CD8-positive, alpha-beta memory T cell (primary cell): ENCODE results near the gene BAZ1B. TPM values are rescaled to one million over a fixed set of nuclear protein-coding genes. Genes with fewer than 3 reads are reported as not detected.

Experiments
- CTCF ChIA-PET: fragments of 350-600 bp; sonication (Branson Sonifier 250); formaldehyde crosslinking; loops from one replicate; lab custom pipeline; 2021; ENCODE audit warnings: antibody characterized with exemption; lab: Charles Lee
- POLR2A ChIA-PET: fragments of 350-600 bp; sonication (Branson Sonifier 250); formaldehyde crosslinking; loops from one replicate; lab custom pipeline; 2021; ENCODE audit warnings: antibody characterized with exemption; lab: Charles Lee
- DNase-seq, 5 donors: peaks; one replicate each; pipeline versions ENCODE4 v3.0.0 to v3.0.0-alpha.2; 2020 to 2022; ENCODE audit warnings: mixed read lengths in 1 of 5
- H3K27ac ChIP-seq: one replicate; pipeline ENCODE4 v1.7.0; 2013; ENCODE audit warnings: low read depth, mild to moderate bottlenecking, low read length, moderate library complexity
- H3K27me3 ChIP-seq: 2 replicates; pipeline ENCODE4 v1.7.0; 2013; ENCODE audit warnings: low read length, mild to moderate bottlenecking; ENCODE audit not compliant: insufficient read depth, poor library complexity, severe bottlenecking
- H3K36me3 ChIP-seq: 2 replicates; pipeline ENCODE4 v1.7.0; 2013; ENCODE audit warnings: mild to moderate bottlenecking, low read length, moderate library complexity; ENCODE audit not compliant: insufficient read depth
- H3K4me1 ChIP-seq: 2 replicates; pipeline ENCODE4 v1.7.0; 2013; ENCODE audit warnings: mild to moderate bottlenecking, low read length, moderate library complexity; ENCODE audit not compliant: insufficient read depth
- H3K4me3 ChIP-seq: 2 replicates; pipeline ENCODE4 v1.7.0; 2013; ENCODE audit warnings: mild to moderate bottlenecking, low read length
- H3K9me3 ChIP-seq: 2 replicates; pipeline ENCODE4 v1.7.0; 2013; ENCODE audit warnings: mild to moderate bottlenecking, low read length
- H3K27ac Mint-ChIP-seq, 8 donors: one replicate each; pipeline ENCODE4 v1.8.0; 2020 to 2021; ENCODE audit warnings: mixed read lengths in 8 of 8, mild to moderate bottlenecking in 6 of 8, inconsistent platforms in 3 of 8, moderate library complexity in 3 of 8
- H3K27me3 Mint-ChIP-seq, 2 donors: one replicate each; pipeline ENCODE4 v1.8.0; 2020 to 2021; ENCODE audit warnings: mixed read lengths in 2 of 2, mild to moderate bottlenecking in 1 of 2, moderate library complexity in 1 of 2
- H3K36me3 Mint-ChIP-seq, 3 donors: one replicate each; pipeline ENCODE4 v1.8.0; 2020 to 2021; ENCODE audit warnings: mixed read lengths in 3 of 3, inconsistent platforms in 1 of 3, mild to moderate bottlenecking in 1 of 3
- H3K4me1 Mint-ChIP-seq, 3 donors: one replicate each; pipeline ENCODE4 v1.8.0; 2020 to 2021; ENCODE audit warnings: mixed read lengths in 3 of 3, inconsistent platforms in 1 of 3, mild to moderate bottlenecking in 1 of 3
- H3K4me3 Mint-ChIP-seq, 7 donors: one replicate each; pipeline ENCODE4 v1.8.0; 2020 to 2021; ENCODE audit warnings: mixed read lengths in 7 of 7, mild to moderate bottlenecking in 6 of 7, moderate library complexity in 4 of 7, inconsistent platforms in 2 of 7
- H3K9me3 Mint-ChIP-seq, 5 donors: one replicate each; pipeline ENCODE4 v1.8.0; 2020 to 2022; ENCODE audit warnings: mixed read lengths in 5 of 5, mild to moderate bottlenecking in 3 of 5, moderate library complexity in 2 of 5, inconsistent platforms in 1 of 5
- polyA plus RNA-seq: library from polyadenylated mRNA; unstranded; fragments of 300-500 nt; fragmentation: Illumina TruSeq; gene quantifications from one replicate; pipeline ENCODE4 v1.2.3, GENCODE V29; 2021
- total RNA-seq, 2 experiments: library from RNA; stranded (reverse); gene quantifications; one replicate each; pipeline ENCODE4 v1.2.3, GENCODE V29; 2021

BAZ1B gene
- total and polyA plus RNA-seq, 3 experiments from 2014 or later, result 31.1 to 118 (median 112) TPM

DNA sequence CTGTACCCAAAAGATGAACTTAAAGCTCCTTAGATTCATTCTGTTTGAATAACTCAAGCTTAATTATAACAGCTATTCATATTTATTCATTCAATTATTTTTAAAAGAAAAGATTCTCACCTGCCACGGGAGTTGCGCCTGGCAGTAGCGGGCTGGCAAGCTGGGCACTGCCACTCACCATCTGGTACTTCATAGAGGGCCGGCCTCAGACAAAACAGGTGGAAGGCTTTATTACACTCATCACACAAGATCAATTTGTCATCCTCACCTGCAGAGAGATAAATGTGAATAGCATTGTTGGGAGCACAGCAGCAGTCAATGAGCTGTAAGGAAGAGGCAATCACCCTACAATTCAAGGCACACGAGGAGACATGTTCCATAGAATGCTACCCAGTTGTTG, 72.7 kb downstream of the BAZ1B start:
- Histone ChIP-seq H3K27me3 (no peaks in the 10 kb centered on the region), H3K9me3 (no peaks in the 10 kb centered on the region), H3K4me3 (no peak overlapping the region), H3K27ac (no peak overlapping the region), H3K36me3 (peaks cover 61% of the 10 kb centered on the region), H3K4me1 (no peaks in the 10 kb centered on the region)
- no peaks in the 10 kb centered on the region for H3K9me3 Mint-ChIP-seq
- DNase-seq, result no peak
- ChIA-PET POLR2A (no interaction called here), CTCF (interaction anchor here (1.2 to 1.5 kb wide), 2 partner anchors 17 to 19 kb away, joined by 3 to 4 read pairs; no protein-coding TSS in a partner anchor)
- peaks cover 0 to 87% (median 35%) of the 10 kb centered on the region in 3 donors for H3K36me3 Mint-ChIP-seq
- H3K27ac Mint-ChIP-seq, result peak overlapping the region in 3 of 8 donors; percentile 5 to 44 (median 14)
- H3K27me3 Mint-ChIP-seq, result no peaks in the 10 kb centered on the region
- no peak overlapping the region for H3K4me3 Mint-ChIP-seq
- peaks cover 5 to 17% (median 7%) of the 10 kb centered on the region in 3 donors for H3K4me1 Mint-ChIP-seq

DNA sequence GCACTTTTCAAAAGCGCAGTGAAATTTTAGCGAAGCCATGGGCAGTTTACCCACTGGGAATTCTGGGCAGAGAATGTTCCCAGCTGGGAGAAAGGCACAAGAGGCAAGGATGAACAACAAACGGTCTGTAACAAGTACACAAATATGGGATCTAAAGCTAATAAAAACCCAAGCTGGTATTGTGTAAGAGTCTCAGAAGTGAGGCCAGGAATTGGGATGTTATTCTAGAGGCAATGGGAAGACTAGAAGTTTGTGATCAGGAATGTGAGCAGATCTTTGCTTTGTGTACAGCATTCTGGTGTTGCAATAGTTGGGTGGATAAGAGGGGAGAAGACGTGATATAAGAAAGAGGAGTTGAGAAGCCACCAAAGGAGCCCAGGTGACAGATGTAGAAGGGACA, 73.5 kb downstream of the BAZ1B start:
- H3K27ac ChIP-seq, result no peak overlapping the region
- H3K9me3 ChIP-seq, result no peaks in the 10 kb centered on the region
- ChIA-PET CTCF (interaction anchor here (1.5 kb wide), 1 partner anchor 16 kb away, joined by 4 read pairs; no protein-coding TSS in a partner anchor), POLR2A (no interaction called here)
- no peaks in the 10 kb centered on the region for H3K27me3 Mint-ChIP-seq
- H3K4me3 Mint-ChIP-seq, result no peak overlapping the region
- no peaks in the 10 kb centered on the region for H3K9me3 Mint-ChIP-seq
- no peak for DNase-seq
- no peaks in the 10 kb centered on the region for H3K4me1 ChIP-seq
- peaks cover 0 to 89% (median 35%) of the 10 kb centered on the region in 3 donors for H3K36me3 Mint-ChIP-seq
- peak overlapping the region in 4 of 8 donors; percentile 15 to 54 (median 34) for H3K27ac Mint-ChIP-seq
- H3K4me3 ChIP-seq, result no peak overlapping the region
- H3K36me3 ChIP-seq, result peaks cover 69% of the 10 kb centered on the region
- peaks cover 5 to 17% (median 7%) of the 10 kb centered on the region in 3 donors for H3K4me1 Mint-ChIP-seq
- H3K27me3 ChIP-seq, result no peaks in the 10 kb centered on the region

DNA sequence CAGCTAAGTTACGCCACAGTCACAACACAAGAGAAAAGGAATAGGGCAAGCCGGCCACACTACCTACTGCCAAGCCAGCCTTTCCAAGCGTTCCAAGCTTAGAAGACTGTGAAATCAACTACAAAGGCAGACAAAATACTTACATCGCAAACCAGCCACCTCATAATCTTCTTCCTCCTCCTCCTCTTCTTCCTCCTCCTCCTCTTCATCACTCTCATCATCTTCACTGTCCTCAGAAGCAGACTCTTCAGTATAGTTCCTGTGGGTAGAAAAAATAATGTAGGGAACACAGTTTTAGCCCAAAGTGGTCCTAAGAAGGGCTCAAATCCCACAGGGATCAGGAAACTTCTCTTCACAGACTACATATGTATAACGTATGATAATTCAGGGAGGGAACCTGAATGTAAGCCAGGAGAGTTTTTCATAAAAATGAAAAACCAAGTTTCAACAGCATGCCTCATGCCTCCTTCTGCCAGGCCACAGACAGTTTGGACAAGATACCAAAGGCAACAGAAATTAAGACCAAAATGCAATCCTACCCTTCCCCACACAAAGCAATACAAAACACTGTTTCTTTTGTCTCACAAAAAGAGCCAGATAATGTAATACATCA, 74.9 kb downstream of the BAZ1B start:
- Histone ChIP-seq H3K4me1 (no peaks in the 10 kb centered on the region), H3K27me3 (no peaks in the 10 kb centered on the region), H3K36me3 (peaks cover 83% of the 10 kb centered on the region), H3K27ac (no peak overlapping the region), H3K9me3 (no peaks in the 10 kb centered on the region), H3K4me3 (no peak overlapping the region)
- Mint-ChIP-seq H3K4me1 (peaks cover 5 to 17% (median 7%) of the 10 kb centered on the region in 3 donors), H3K36me3 (peaks cover 0 to 96% (median 32%) of the 10 kb centered on the region in 3 donors), H3K9me3 (no peaks in the 10 kb centered on the region), H3K27ac (peak overlapping the region in 4 of 8 donors; percentile 15 to 79 (median 67)), H3K4me3 (no peak overlapping the region), H3K27me3 (no peaks in the 10 kb centered on the region)
- DNase-seq, result no peak
- ChIA-PET CTCF (no interaction called here), POLR2A (no interaction called here)

DNA sequence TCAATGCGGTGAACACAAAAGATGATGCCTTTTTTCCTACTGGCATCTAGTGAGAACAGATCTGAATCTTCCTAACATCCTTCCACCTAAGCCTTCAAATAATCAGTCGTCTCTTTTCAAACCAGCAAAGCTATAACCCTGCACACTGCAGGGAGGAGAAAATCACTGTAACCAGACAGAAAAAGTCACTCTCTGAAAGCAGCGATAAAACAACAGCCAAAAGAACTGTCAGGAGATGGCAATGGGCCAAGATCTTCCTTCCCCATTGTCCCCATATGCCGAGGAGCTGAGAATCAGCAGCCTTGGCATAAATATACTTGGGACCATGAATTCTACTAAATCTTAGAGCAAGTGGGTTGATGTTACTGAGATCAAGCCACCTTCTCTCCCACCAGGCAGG, 75.4 kb downstream of the BAZ1B start:
- H3K27me3 Mint-ChIP-seq, result no peaks in the 10 kb centered on the region
- no peaks in the 10 kb centered on the region for H3K9me3 Mint-ChIP-seq
- H3K4me1 Mint-ChIP-seq, result peaks cover 5 to 16% (median 7%) of the 10 kb centered on the region in 3 donors
- DNase-seq, result no peak
- H3K36me3 Mint-ChIP-seq, result peaks cover 0 to 97% (median 30%) of the 10 kb centered on the region in 3 donors
- H3K27ac Mint-ChIP-seq, result peak overlapping the region in 1 of 8 donors; percentile 43
- H3K4me1 ChIP-seq, result no peaks in the 10 kb centered on the region
- no peak overlapping the region for H3K27ac ChIP-seq
- H3K9me3 ChIP-seq, result no peaks in the 10 kb centered on the region
- H3K27me3 ChIP-seq, result no peaks in the 10 kb centered on the region
- H3K36me3 ChIP-seq, result peaks cover 88% of the 10 kb centered on the region
- H3K4me3 Mint-ChIP-seq, result no peak overlapping the region
- CTCF ChIA-PET, result no interaction called here
- no peak overlapping the region for H3K4me3 ChIP-seq
- POLR2A ChIA-PET, result no interaction called here

DNA sequence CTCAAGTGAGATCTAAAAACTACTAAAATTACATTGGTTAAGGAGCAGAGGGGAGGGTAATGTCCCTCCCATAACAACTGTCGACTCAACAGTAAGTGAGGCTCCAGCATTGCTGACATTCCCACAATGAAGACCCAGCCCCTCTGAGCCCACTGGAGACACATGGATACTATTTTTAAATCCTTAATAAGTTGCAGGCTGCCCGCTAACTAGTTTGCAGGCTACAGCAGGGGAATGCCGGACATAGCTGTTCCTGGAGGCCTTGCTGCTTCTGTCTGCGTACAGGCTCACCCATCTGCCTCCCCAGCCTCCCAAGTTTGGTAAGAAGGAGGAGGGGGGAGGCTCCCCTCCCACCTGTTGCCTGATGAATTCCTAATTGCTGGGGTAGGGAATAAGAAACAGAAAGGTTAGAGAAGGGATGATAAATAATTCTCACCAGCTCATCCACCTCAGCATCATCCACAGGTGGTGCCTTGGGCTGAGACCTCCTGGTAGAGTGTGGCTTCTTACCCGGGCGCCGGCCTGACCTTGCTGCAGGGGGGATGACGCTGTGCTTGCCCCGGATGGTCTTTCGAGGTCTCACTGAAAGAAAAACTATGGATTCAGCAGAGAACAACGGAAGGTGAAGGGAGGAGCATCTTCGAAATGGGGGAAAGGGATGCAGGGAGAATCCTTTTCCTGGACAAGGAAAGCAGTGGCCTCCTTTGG, 78.4 kb downstream of the BAZ1B start:
- Mint-ChIP-seq H3K36me3 (peaks cover 0 to 98% (median 29%) of the 10 kb centered on the region in 3 donors), H3K9me3 (no peaks in the 10 kb centered on the region), H3K27me3 (no peaks in the 10 kb centered on the region), H3K27ac (peak overlapping the region in 2 of 8 donors; percentile 21 to 30), H3K4me1 (peaks cover under 1 to 2% (median 2%) of the 10 kb centered on the region in 3 donors), H3K4me3 (no peak overlapping the region)
- H3K36me3 ChIP-seq, result peaks cover 67% of the 10 kb centered on the region
- no peaks in the 10 kb centered on the region for H3K4me1 ChIP-seq
- H3K4me3 ChIP-seq, result no peak overlapping the region
- POLR2A ChIA-PET, result no interaction called here
- CTCF ChIA-PET, result no interaction called here
- H3K27ac ChIP-seq, result no peak overlapping the region
- no peaks in the 10 kb centered on the region for H3K9me3 ChIP-seq
- no peak for DNase-seq
- H3K27me3 ChIP-seq, result no peaks in the 10 kb centered on the region

DNA sequence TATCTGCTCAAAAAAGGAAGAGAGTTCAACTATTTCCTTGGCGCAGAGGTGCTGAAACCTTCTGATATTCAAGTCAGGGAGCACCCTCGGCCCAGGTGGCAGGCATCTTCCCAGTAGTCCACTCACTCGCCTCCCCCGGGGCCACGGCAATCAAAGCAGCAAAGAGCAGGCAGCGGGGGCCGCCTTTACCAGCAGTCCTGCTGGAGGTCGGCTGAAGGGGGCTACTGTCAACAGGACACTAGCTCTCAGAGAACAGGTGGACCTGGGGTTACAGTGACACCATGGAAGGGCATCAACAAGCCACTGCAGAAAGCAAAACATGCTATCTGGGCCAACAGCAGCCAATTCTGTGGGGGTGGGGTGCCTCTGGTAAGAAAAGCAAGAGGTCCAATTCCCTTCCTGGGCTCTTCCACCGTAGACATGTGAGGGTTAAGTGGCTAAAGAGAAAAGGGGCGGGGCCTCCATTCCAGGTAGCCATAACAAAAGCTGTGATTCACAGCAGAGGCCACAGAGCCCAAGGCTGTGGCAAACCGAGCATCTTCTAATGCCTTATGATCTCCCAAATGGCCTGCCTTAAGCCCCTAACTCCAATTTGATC, 79.1 kb downstream of the BAZ1B start:
- no peaks in the 10 kb centered on the region for H3K27me3 Mint-ChIP-seq
- no peak overlapping the region for H3K4me3 Mint-ChIP-seq
- no peaks in the 10 kb centered on the region for H3K9me3 ChIP-seq
- H3K4me1 Mint-ChIP-seq, result no peaks in the 10 kb centered on the region
- POLR2A ChIA-PET, result no interaction called here
- no peaks in the 10 kb centered on the region for H3K27me3 ChIP-seq
- CTCF ChIA-PET, result no interaction called here
- no peak for DNase-seq
- no peak overlapping the region for H3K27ac ChIP-seq
- H3K27ac Mint-ChIP-seq, result peak overlapping the region in 1 of 8 donors; percentile 83
- H3K36me3 ChIP-seq, result peaks cover 60% of the 10 kb centered on the region
- H3K4me1 ChIP-seq, result no peaks in the 10 kb centered on the region
- no peaks in the 10 kb centered on the region for H3K9me3 Mint-ChIP-seq
- no peak overlapping the region for H3K4me3 ChIP-seq
- H3K36me3 Mint-ChIP-seq, result peaks cover 0 to 91% (median 28%) of the 10 kb centered on the region in 3 donors

DNA sequence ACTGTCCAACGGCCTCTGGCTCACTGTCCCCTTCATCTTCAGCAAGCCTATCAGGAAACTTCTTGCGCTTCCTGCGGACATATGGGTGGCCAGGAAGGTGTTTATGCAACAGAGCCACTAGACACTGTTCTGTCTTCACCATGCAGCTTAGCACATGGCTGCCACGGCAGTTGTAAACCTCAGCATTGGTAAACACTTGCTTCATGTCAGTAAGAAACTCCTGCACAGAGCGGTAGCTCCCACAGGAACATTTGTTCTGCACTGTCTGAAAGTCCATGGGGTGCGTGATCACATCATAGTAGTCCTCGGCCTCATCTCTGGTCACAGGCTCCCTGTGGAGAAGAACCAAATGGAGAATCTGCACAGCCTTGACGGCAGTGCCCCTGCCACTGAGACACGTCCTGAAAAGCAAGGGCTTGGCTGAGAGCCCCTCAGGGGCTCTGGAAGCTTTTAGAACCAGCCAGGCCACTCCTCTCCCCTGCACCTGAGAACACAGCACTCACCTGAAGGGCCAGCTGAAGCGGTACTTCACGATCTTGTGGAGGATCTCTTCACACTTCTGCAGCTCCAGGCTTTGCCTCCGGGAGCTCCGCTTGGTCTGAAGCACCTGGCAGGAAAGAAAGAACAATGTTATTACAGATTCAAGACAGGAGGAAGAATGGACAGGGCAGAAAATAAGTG, 79.7 kb downstream of the BAZ1B start:
- ChIA-PET POLR2A (no interaction called here), CTCF (no interaction called here)
- H3K36me3 Mint-ChIP-seq, result peaks cover 0 to 85% (median 25%) of the 10 kb centered on the region in 3 donors
- Histone ChIP-seq H3K36me3 (peaks cover 54% of the 10 kb centered on the region), H3K4me1 (no peaks in the 10 kb centered on the region), H3K9me3 (no peaks in the 10 kb centered on the region), H3K27me3 (no peaks in the 10 kb centered on the region), H3K4me3 (no peak overlapping the region), H3K27ac (no peak overlapping the region)
- DNase-seq, result no peak
- H3K4me3 Mint-ChIP-seq, result no peak overlapping the region
- peak overlapping the region in 2 of 8 donors; percentile 36 to 83 for H3K27ac Mint-ChIP-seq
- H3K27me3 Mint-ChIP-seq, result no peaks in the 10 kb centered on the region
- no peaks in the 10 kb centered on the region for H3K9me3 Mint-ChIP-seq
- no peaks in the 10 kb centered on the region for H3K4me1 Mint-ChIP-seq
